ENCODE data around the gene PPM1H.

Gene PPM1H

DNA sequence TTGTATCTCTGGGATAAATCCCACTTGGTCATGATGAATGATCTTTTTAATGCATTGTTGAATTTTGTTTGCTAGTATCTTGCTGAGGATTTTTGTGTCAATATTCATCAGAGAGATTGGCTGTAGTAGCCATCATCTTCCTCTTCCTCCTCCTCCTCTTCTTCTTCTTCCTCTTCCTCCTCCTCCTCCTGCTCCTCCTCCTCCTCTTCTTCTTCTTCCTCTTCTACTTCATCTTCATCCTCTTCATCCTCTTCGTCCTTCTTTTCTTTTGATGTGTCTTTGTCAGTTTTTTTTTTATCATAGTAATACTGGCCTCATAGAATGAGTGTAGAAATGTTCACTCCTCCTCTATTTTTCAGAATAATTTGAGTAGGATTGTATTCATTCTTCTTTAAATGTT, 15.4 kb upstream of the PPM1H start:
- TF ChIP-seq CEBPB (IDR thresholded peaks at IDR 0.05), result no peak
- TF ChIP-seq, protein P1, sequence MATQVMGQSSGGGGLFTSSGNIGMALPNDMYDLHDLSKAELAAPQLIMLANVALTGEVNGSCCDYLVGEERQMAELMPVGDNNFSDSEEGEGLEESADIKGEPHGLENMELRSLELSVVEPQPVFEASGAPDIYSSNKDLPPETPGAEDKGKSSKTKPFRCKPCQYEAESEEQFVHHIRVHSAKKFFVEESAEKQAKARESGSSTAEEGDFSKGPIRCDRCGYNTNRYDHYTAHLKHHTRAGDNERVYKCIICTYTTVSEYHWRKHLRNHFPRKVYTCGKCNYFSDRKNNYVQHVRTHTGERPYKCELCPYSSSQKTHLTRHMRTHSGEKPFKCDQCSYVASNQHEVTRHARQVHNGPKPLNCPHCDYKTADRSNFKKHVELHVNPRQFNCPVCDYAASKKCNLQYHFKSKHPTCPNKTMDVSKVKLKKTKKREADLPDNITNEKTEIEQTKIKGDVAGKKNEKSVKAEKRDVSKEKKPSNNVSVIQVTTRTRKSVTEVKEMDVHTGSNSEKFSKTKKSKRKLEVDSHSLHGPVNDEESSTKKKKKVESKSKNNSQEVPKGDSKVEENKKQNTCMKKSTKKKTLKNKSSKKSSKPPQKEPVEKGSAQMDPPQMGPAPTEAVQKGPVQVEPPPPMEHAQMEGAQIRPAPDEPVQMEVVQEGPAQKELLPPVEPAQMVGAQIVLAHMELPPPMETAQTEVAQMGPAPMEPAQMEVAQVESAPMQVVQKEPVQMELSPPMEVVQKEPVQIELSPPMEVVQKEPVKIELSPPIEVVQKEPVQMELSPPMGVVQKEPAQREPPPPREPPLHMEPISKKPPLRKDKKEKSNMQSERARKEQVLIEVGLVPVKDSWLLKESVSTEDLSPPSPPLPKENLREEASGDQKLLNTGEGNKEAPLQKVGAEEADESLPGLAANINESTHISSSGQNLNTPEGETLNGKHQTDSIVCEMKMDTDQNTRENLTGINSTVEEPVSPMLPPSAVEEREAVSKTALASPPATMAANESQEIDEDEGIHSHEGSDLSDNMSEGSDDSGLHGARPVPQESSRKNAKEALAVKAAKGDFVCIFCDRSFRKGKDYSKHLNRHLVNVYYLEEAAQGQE (IDR thresholded peaks at IDR 0.05; ENCODE audit: low read depth), result no peak
- no peak for TF ChIP-seq EP300 (IDR thresholded peaks at IDR 0.05; ENCODE audit: borderline replicate concordance)
- no peak for TF ChIP-seq TEAD4 (IDR thresholded peaks at IDR 0.05)
- TF ChIP-seq RAD21 (IDR thresholded peaks at IDR 0.05; ENCODE audit: low read depth), result no peak
- no peak for TF ChIP-seq TCF12 (IDR thresholded peaks at IDR 0.05; ENCODE audit: low read depth)
- TF ChIP-seq FOXM1 (IDR thresholded peaks at IDR 0.05; ENCODE audit: borderline replicate concordance, low read depth), result no peak

DNA sequence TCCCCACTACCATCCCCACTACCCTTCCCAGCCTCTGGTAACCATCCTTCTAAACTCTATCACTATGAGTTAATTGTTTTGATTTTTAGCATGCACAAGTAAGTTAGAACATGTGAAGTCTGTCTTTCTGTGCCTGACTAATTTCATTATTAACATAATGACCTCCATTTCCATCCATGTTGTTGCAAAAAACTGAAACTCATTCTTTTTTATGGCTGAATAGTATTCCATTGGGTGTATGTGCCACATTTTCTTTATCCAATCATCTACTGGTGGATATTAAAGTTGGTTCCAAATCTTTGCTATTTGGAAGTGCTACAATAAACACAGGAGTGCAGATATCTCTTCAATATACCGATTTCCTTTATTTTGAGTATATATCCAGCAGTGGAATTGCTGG, 13.2 kb upstream of the PPM1H start:
- no peak for TF ChIP-seq TAF1 (IDR thresholded peaks at IDR 0.05; ENCODE audit: low read depth)
- TF ChIP-seq ZBTB7A (IDR thresholded peaks at IDR 0.05; ENCODE audit: low read depth), result no peak
- TF ChIP-seq RAD21 (IDR thresholded peaks at IDR 0.05; ENCODE audit: low read depth), result no peak
- no peak for TF ChIP-seq CEBPB (IDR thresholded peaks at IDR 0.05)
- no peak for TF ChIP-seq YY1 (IDR thresholded peaks at IDR 0.05; ENCODE audit: low read depth)
- no peak for TF ChIP-seq TCF12 (IDR thresholded peaks at IDR 0.05; ENCODE audit: low read depth)
- TF ChIP-seq NFIC (IDR thresholded peaks at IDR 0.05), result no peak
- TF ChIP-seq FOXM1 (IDR thresholded peaks at IDR 0.05; ENCODE audit: borderline replicate concordance, low read depth), result no peak
- no peak for TF ChIP-seq EP300 (IDR thresholded peaks at IDR 0.05; ENCODE audit: borderline replicate concordance)
- TF ChIP-seq, protein P2, sequence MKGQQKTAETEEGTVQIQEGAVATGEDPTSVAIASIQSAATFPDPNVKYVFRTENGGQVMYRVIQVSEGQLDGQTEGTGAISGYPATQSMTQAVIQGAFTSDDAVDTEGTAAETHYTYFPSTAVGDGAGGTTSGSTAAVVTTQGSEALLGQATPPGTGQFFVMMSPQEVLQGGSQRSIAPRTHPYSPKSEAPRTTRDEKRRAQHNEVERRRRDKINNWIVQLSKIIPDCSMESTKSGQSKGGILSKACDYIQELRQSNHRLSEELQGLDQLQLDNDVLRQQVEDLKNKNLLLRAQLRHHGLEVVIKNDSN (IDR thresholded peaks at IDR 0.05), result no peak
- TF ChIP-seq, protein P1 (IDR thresholded peaks at IDR 0.05; ENCODE audit: low read depth), result no peak
- no peak for TF ChIP-seq CREB1 (IDR thresholded peaks at IDR 0.05; ENCODE audit: low read depth)
- TF ChIP-seq, protein P3, sequence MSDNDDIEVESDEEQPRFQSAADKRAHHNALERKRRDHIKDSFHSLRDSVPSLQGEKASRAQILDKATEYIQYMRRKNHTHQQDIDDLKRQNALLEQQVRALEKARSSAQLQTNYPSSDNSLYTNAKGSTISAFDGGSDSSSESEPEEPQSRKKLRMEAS (IDR thresholded peaks at IDR 0.05), result no peak
- no peak for TF ChIP-seq TEAD4 (IDR thresholded peaks at IDR 0.05)
- TF ChIP-seq EGR1 (IDR thresholded peaks at IDR 0.05), result no peak

DNA sequence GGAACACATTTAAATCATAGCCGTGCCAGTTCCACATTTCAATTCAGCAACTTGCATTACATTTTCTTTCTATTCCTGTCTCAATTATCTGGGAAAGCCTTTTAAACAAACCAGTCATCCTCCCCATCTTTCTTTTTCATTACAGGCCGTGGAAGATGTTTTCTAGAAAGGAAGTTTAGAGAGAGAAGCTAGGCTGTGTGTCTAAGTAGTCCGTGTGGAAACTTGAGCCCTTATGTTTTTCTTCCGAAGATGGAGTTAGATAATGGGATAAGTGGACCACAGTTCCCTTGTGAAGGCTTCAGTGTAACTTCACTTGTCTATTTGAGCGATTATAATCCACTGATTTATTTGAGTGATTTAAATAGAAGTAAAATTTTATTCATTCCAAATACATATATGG, 12.4 kb upstream of the PPM1H start:
- no peak for TF ChIP-seq EGR1 (IDR thresholded peaks at IDR 0.05)

DNA sequence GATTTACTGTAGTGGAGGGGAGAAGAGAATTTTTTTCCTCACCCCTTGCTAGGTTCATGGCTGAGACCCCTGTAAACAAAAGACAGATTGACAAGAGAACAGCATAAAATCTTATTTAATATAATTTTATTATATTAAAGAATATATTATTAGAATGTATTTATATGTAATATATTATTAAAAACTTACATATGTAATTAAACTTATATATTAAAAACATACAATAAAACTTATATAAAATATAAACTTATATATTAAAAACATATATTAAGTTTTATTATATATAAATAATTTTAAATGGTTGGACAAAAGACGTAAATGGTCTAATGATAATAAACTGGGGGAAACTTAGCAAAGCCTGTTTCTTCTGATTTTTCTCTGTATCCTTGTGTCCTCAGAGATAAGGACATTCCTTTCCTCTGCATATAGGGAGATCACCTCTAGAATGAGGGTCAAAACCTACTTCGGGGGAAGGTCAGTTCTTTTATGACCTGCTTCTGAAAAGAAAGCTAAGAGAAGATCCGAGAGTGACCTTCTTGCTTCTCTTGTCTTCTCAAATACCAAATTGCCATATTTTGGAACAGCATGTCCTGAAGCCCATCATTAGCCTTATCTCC, 8.9 kb upstream of the PPM1H start:
- no peak for TF ChIP-seq ZBTB7A (IDR thresholded peaks at IDR 0.05; ENCODE audit: low read depth)
- TF ChIP-seq TEAD4 (IDR thresholded peaks at IDR 0.05), result no peak
- TF ChIP-seq, protein P3 (IDR thresholded peaks at IDR 0.05), result no peak
- no peak for TF ChIP-seq YY1 (IDR thresholded peaks at IDR 0.05; ENCODE audit: low read depth)
- TF ChIP-seq TAF1 (IDR thresholded peaks at IDR 0.05; ENCODE audit: low read depth), result no peak

DNA sequence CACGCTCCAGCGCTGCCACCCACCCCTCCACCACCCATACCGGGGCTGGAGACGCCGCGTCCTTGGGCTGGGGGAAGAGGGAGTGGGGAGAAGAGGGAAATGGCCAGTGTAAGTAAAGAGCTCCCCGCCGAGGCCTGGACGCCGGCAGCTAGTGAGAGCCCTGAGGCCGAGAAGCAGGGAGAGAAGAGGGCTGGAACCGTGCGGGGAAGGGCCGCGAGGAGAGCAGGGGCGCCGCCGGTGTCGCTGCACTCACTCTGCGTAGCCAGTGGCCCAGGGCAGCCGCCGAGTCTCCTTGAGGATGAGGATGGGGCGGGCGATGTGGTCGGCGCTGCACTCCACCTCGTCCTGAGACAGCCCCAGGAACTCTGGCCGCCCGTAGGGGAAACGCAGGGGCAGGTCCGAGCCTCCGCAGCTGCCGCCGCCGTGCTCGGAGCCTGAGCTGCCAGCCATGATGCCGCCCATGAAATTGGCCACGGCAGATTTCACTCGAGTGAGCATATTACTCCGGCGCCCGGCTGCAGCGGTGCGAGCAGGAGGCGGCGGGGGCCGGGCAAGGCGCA, 631 bp downstream of the PPM1H start:
- TF ChIP-seq CEBPB (IDR thresholded peaks at IDR 0.05) (no peak), NFIC (IDR thresholded peaks at IDR 0.05) (no peak), TAF1 (IDR thresholded peaks at IDR 0.05; ENCODE audit: low read depth) (peak; percentile 1; the same call in 1 of the 2 replicates), ZBTB7A (IDR thresholded peaks at IDR 0.05; ENCODE audit: low read depth) (no peak), RAD21 (IDR thresholded peaks at IDR 0.05; ENCODE audit: low read depth) (no peak), EP300 (IDR thresholded peaks at IDR 0.05; ENCODE audit: borderline replicate concordance) (peak; percentile 21; the same call in 1 of the 2 replicates), TEAD4 (IDR thresholded peaks at IDR 0.05) (no peak), YY1 (IDR thresholded peaks at IDR 0.05; ENCODE audit: low read depth) (no peak), FOXM1 (IDR thresholded peaks at IDR 0.05; ENCODE audit: borderline replicate concordance, low read depth) (no peak)
- TF ChIP-seq, protein P3 (IDR thresholded peaks at IDR 0.05), result no peak

DNA sequence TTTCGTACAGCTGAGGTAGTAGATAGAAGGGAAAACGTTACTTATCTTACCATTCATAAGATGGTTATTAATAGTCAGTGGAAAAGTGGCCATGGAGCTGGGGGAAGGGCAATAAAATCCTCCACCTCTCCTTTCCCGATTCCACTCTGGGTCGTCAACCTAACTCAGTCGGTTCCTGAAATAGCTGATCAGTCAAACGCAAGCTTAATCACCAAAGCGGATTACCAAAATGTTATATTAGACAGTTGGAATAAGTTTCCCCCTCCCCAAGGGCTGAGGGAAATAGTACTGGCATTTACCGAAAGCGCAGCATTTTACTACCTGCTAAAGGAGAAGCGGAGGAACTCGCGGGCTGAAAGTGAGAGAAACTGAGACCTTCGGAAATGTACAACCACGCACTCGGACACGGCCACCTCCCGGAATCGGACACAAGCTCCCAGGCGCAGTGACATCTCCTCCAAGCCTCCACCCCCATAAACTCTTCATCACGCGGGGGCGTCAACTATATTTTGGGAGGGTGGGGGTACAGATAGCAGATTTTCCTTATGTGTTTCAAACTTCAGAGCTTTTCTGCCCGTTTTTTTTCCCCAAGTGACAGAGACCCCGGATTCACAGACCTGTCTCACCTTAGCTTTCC, 1.2 kb downstream of the PPM1H start:
- TF ChIP-seq CREB1 (IDR thresholded peaks at IDR 0.05; ENCODE audit: low read depth), result no peak
- no peak for TF ChIP-seq EGR1 (IDR thresholded peaks at IDR 0.05)
- no peak for TF ChIP-seq NFIC (IDR thresholded peaks at IDR 0.05)
- TF ChIP-seq ZBTB7A (IDR thresholded peaks at IDR 0.05; ENCODE audit: low read depth), result no peak
- TF ChIP-seq TCF12 (IDR thresholded peaks at IDR 0.05; ENCODE audit: low read depth), result no peak
- TF ChIP-seq, protein P1 (IDR thresholded peaks at IDR 0.05; ENCODE audit: low read depth), result no peak
- no peak for TF ChIP-seq CEBPB (IDR thresholded peaks at IDR 0.05)
- no peak for TF ChIP-seq EP300 (IDR thresholded peaks at IDR 0.05; ENCODE audit: borderline replicate concordance)
- no peak for TF ChIP-seq TEAD4 (IDR thresholded peaks at IDR 0.05)
- TF ChIP-seq, protein P2 (IDR thresholded peaks at IDR 0.05), result no peak

All from Ishikawa (cell line).